Hepatocyte (in vitro differentiated cells): ENCODE results near the gene MTARC2. TPM values are rescaled to one million over a fixed set of nuclear protein-coding genes. Genes with fewer than 3 reads are reported as not detected.

Experiments used
- DNase-seq: peaks from one replicate; pipeline ENCODE4 v3.0.0-alpha.2; 2016; ENCODE audit warnings: low spot score
- H2AFZ ChIP-seq: fragments of 200-600 bp; sonication (generic); 2 replicates; pipeline ENCODE4 v1.6.0; 2016; ENCODE audit warnings: antibody characterized with exemption, mild to moderate bottlenecking
- H3K27ac ChIP-seq: fragments of 200-600 bp; sonication (generic); 2 replicates; pipeline ENCODE4 v1.5.1; 2016; ENCODE audit warnings: mild to moderate bottlenecking
- H3K27me3 ChIP-seq: fragments of 200-600 bp; sonication (generic); 2 replicates; pipeline ENCODE4 v1.6.1; 2016
- H3K36me3 ChIP-seq: fragments of 200-600 bp; sonication (generic); replicated peaks from 2 replicates; pipeline ENCODE4 v1.5.1; 2016; ENCODE audit warnings: low read depth; ENCODE audit not compliant: insufficient read depth
- H3K4me1 ChIP-seq: fragments of 200-600 bp; sonication (generic); 2 replicates; pipeline ENCODE4 v1.5.1; 2016; ENCODE audit warnings: mild to moderate bottlenecking, moderate library complexity; ENCODE audit not compliant: insufficient read depth
- H3K4me2 ChIP-seq: fragments of 200-600 bp; sonication (generic); 2 replicates; pipeline ENCODE4 v1.6.0; 2016
- H3K4me3 ChIP-seq: fragments of 200-600 bp; sonication (generic); 2 replicates; pipeline ENCODE4 v1.5.1; 2016; ENCODE audit warnings: mild to moderate bottlenecking
- H3K79me2 ChIP-seq: fragments of 200-600 bp; sonication (generic); 2 replicates; pipeline ENCODE4 v1.6.0; 2017; ENCODE audit warnings: mild to moderate bottlenecking
- H3K9me2 ChIP-seq: fragments of 200-600 bp; sonication (generic); replicated peaks from 2 replicates; pipeline ENCODE4 v1.6.0; 2017; ENCODE audit warnings: mild to moderate bottlenecking; ENCODE audit not compliant: insufficient read depth
- H3K9me3 ChIP-seq: fragments of 200-600 bp; sonication (generic); 2 replicates; pipeline ENCODE4 v1.5.1; 2016; ENCODE audit warnings: low read depth, mild to moderate bottlenecking
- H4K20me1 ChIP-seq: fragments of 200-600 bp; sonication (generic); 2 replicates; pipeline ENCODE4 v1.6.0; 2016; ENCODE audit warnings: mild to moderate bottlenecking; ENCODE audit not compliant: insufficient read depth, poor library complexity, severe bottlenecking
- CTCF ChIP-seq: fragments of 200-600 bp; sonication (generic); IDR thresholded peaks from 2 replicates; pipeline ENCODE4 v1.5.1; 2016; ENCODE audit warnings: antibody characterized with exemption, mild to moderate bottlenecking; ENCODE audit not compliant: poor library complexity
- EZH2 ChIP-seq: fragments of 200-600 bp; sonication (generic); IDR thresholded peaks from 2 replicates; pipeline ENCODE4 v1.6.1; 2016; ENCODE audit warnings: antibody characterized with exemption, mild to moderate bottlenecking, borderline replicate concordance
- EZH2phosphoT487 ChIP-seq: fragments of 200-600 bp; sonication (generic); IDR thresholded peaks from one replicate; pipeline ENCODE4 v1.6.1; 2018; ENCODE audit warnings: antibody characterized with exemption, mild to moderate bottlenecking, low read depth, moderate library complexity; ENCODE audit not compliant: unreplicated experiment, severe bottlenecking
- WGBS: methylation state at CpG from one replicate; pipeline ENCODE4 v1.1.6; 2016; ENCODE audit warnings: low lambda C conversion rate; ENCODE audit errors: missing lambda C conversion rate; 5-methylcytosine and 5-hydroxymethylcytosine counted together
- polyA plus RNA-seq: library from polyadenylated mRNA; unstranded; fragments of >200 nt; fragmentation: Nextera tagmentation; extraction: Ambion mirVana; gene quantifications from 2 replicates; pipeline ENCODE4 v1.2.1, GENCODE V29; 2016
- total RNA-seq: library from RNA; depleted of rRNA; stranded (reverse); fragments of >200 nt; gene quantifications from 2 replicates; pipeline ENCODE4 v1.2.3, GENCODE V29; 2014

The MTARC2 gene
- total and polyA plus RNA-seq, 2 experiments from 2014 or later: 23.7 to 24.4 TPM

GRCh38 chr1:220726634-220727033, 21.5 kb upstream of the MTARC2 start:
- no peaks in the 10 kb centered on the region for H3K9me3 ChIP-seq
- no peaks in the 10 kb centered on the region for H3K27me3 ChIP-seq
- DNase-seq: no peak
- H3K27ac ChIP-seq: no peak overlapping the region
- no peak overlapping the region for H3K4me3 ChIP-seq
- no peaks in the 10 kb centered on the region for H3K9me2 ChIP-seq
- H3K4me1 ChIP-seq: no peaks in the 10 kb centered on the region
- no peaks in the 10 kb centered on the region for H3K79me2 ChIP-seq
- WGBS: 76% methylated on average over 3 of the region's 3 CpGs
- no peak overlapping the region for H2AFZ ChIP-seq
- TF ChIP-seq EZH2 (no peak), EZH2phosphoT487 (no peak), CTCF (no peak)
- H3K36me3 ChIP-seq: no peaks in the 10 kb centered on the region
- no peak overlapping the region for H3K4me2 ChIP-seq
- no peaks in the 10 kb centered on the region for H4K20me1 ChIP-seq

- Histone ChIP-seq H3K79me2 (no peaks in the 10 kb centered on the region), H3K9me2 (no peaks in the 10 kb centered on the region), H3K4me3 (no peak overlapping the region), H4K20me1 (no peaks in the 10 kb centered on the region), H3K4me1 (no peaks in the 10 kb centered on the region), H3K36me3 (no peaks in the 10 kb centered on the region), H3K9me3 (no peaks in the 10 kb centered on the region), H3K27me3 (no peaks in the 10 kb centered on the region), H3K27ac (no peak overlapping the region), H2AFZ (no peak overlapping the region), H3K4me2 (no peak overlapping the region)
- WGBS: 91% methylated on average over 1 of the region's 1 CpG
- TF ChIP-seq EZH2phosphoT487 (no peak), EZH2 (no peak), CTCF (no peak)
- no peak for DNase-seq
Observed at GRCh38 chr1:220727519-220727918, 20.6 kb upstream of the MTARC2 start.

- no peaks in the 10 kb centered on the region for H3K27me3 ChIP-seq
- H3K4me2 ChIP-seq: no peak overlapping the region
- H3K79me2 ChIP-seq: no peaks in the 10 kb centered on the region
- TF ChIP-seq EZH2 (no peak), EZH2phosphoT487 (no peak), CTCF (no peak)
- no peaks in the 10 kb centered on the region for H3K9me3 ChIP-seq
- H3K4me3 ChIP-seq: no peak overlapping the region
- WGBS: 82% methylated on average over 2 of the region's 2 CpGs
- no peak overlapping the region for H3K27ac ChIP-seq
- peaks cover 16% of the 10 kb centered on the region for H3K4me1 ChIP-seq
- no peak for DNase-seq
- no peaks in the 10 kb centered on the region for H4K20me1 ChIP-seq
- no peak overlapping the region for H2AFZ ChIP-seq
- H3K9me2 ChIP-seq: no peaks in the 10 kb centered on the region
- no peaks in the 10 kb centered on the region for H3K36me3 ChIP-seq
Observed at GRCh38 chr1:220730486-220730885, 17.6 kb upstream of the MTARC2 start.

GRCh38 chr1:220732137-220732536, 16.0 kb upstream of the MTARC2 start:
- H3K4me3 ChIP-seq: no peak overlapping the region
- no peaks in the 10 kb centered on the region for H3K9me2 ChIP-seq
- no peak overlapping the region for H3K4me2 ChIP-seq
- no peaks in the 10 kb centered on the region for H3K9me3 ChIP-seq
- WGBS: 71% methylated on average over 3 of the region's 3 CpGs
- H3K4me1 ChIP-seq: peaks cover 16% of the 10 kb centered on the region
- H3K27me3 ChIP-seq: no peaks in the 10 kb centered on the region
- H3K27ac ChIP-seq: no peak overlapping the region
- no peak overlapping the region for H2AFZ ChIP-seq
- no peaks in the 10 kb centered on the region for H3K79me2 ChIP-seq
- no peaks in the 10 kb centered on the region for H3K36me3 ChIP-seq
- no peaks in the 10 kb centered on the region for H4K20me1 ChIP-seq
- TF ChIP-seq EZH2phosphoT487 (no peak), EZH2 (no peak), CTCF (no peak)
- DNase-seq: no peak
